Sigmoid colon (tissue), 4 donors: ENCODE data around the gene INCENP.

ENCODE experiments used
- CTCF ChIP-seq, 4 experiments: fragments of 450-650 bp in 3 of 4; fragments of 200-600 bp in 1 of 4; IDR thresholded peaks; one replicate each; pipeline ENCODE4 v1.5.1; 2016 to 2019; ENCODE audit warnings: antibody characterized with exemption in 4 of 4, mild to moderate bottlenecking in 3 of 4, moderate library complexity in 2 of 4
- POLR2A ChIP-seq, 2 donors: fragments of 450-650 bp; IDR thresholded peaks; one replicate each; pipeline ENCODE4 v1.6.1; 2016; ENCODE audit warnings: antibody characterized with exemption in 2 of 2, mild to moderate bottlenecking in 2 of 2, moderate library complexity in 2 of 2
- POLR2AphosphoS5 ChIP-seq, 4 donors: sonication (generic); formaldehyde crosslinking; IDR thresholded peaks; one replicate each; pipeline ENCODE4 v1.6.1; 2017; ENCODE audit warnings: antibody characterized with exemption in 4 of 4

GRCh38 chr11:62139526-62140303 is 15.9 kb downstream of the INCENP start:
- TF ChIP-seq CTCF (IDR thresholded peaks at IDR 0.05) = no peak
- TF ChIP-seq POLR2A (IDR thresholded peaks at IDR 0.05) = no peak
- TF ChIP-seq POLR2AphosphoS5 (IDR thresholded peaks at IDR 0.05) = no peak
